Ovary (tissue), 3 donors: ENCODE data around the gene NOTO.

Experiments
- POLR2A ChIP-seq: fragments of 450-650 bp; IDR thresholded peaks from one replicate; pipeline ENCODE4 v1.6.1; 2017; ENCODE audit warnings: antibody characterized with exemption, mild to moderate bottlenecking, moderate library complexity
- TF ChIP-seq, protein P1 (sequence below), 3 donors: fragments of 450-650 bp in 2 of 3; fragments of 200-600 bp in 1 of 3; IDR thresholded peaks; one replicate each; pipeline versions ENCODE4 v1.5.1 to v1.8.0; 2016 to 2022; ENCODE audit warnings: antibody characterized with exemption in 3 of 3, mild to moderate bottlenecking in 1 of 3
- donor health status: DM: no; HTN: no; CAD: no.

GRCh38 chr2:73228631-73229030 is 26.3 kb downstream of the NOTO start:
- TF ChIP-seq, protein P1, sequence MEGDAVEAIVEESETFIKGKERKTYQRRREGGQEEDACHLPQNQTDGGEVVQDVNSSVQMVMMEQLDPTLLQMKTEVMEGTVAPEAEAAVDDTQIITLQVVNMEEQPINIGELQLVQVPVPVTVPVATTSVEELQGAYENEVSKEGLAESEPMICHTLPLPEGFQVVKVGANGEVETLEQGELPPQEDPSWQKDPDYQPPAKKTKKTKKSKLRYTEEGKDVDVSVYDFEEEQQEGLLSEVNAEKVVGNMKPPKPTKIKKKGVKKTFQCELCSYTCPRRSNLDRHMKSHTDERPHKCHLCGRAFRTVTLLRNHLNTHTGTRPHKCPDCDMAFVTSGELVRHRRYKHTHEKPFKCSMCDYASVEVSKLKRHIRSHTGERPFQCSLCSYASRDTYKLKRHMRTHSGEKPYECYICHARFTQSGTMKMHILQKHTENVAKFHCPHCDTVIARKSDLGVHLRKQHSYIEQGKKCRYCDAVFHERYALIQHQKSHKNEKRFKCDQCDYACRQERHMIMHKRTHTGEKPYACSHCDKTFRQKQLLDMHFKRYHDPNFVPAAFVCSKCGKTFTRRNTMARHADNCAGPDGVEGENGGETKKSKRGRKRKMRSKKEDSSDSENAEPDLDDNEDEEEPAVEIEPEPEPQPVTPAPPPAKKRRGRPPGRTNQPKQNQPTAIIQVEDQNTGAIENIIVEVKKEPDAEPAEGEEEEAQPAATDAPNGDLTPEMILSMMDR (IDR thresholded peaks at IDR 0.05): no peak
- TF ChIP-seq POLR2A: no peak
